Motor neuron (in vitro differentiated cells): ENCODE measurements around the gene RBM48. TPM values are rescaled to one million over a fixed set of nuclear protein-coding genes. Genes with fewer than 3 reads are reported as not detected.
A peak's percentile ranks its signal among the peaks of the same experiment; 100 is the strongest.

Experiments used
- ATAC-seq, 8 experiments: fragments of 200-7000 bp; cut with Tn5 transposase; replicated peaks in 6 of 8; 2 replicates each; pipeline ENCODE4 v1.8.0; 2021; ENCODE audit warnings: mild to moderate bottlenecking in 8 of 8, moderate library complexity in 8 of 8
- H3K27ac ChIP-seq, 2 donors: fragments of 250-450 bp; sonication (Bioruptor Pico); 2 replicates each; pipeline ENCODE4 v1.9.0; 2021; ENCODE audit warnings: antibody characterized with exemption in 2 of 2, mild to moderate bottlenecking in 2 of 2, moderate library complexity in 1 of 2
- H3K4me1 ChIP-seq, 2 donors: fragments of 250-450 bp; sonication (Bioruptor Pico); replicated peaks in 1 of 2; 2 replicates each; pipeline ENCODE4 v1.6.1; 2021; ENCODE audit warnings: antibody characterized with exemption in 2 of 2, mild to moderate bottlenecking in 2 of 2, moderate library complexity in 1 of 2
- H3K4me3 ChIP-seq, 5 donors: fragments of 250-450 bp; sonication (Bioruptor Pico); 2 replicates each; pipeline ENCODE4 v1.9.0; 2021; ENCODE audit warnings: antibody characterized with exemption in 5 of 5, mild to moderate bottlenecking in 5 of 5, moderate library complexity in 4 of 5
- WGBS, 10 experiments: fragments of 450-650 bp; shearing (Covaris generic); methylation state at CpG; one replicate each; pipeline ENCODE4 v1.0.0; 2022; 5-methylcytosine and 5-hydroxymethylcytosine counted together
- in situ Hi-C, 9 experiments: fragments of 400-800 bp; cut with MboI; loops; one replicate each; pipeline ENCODE4 v1.15.0; 2021; ENCODE audit warnings: low sequenced_read_pairs in 9 of 9, low pct_unique_long_range_greater_than_20kb in 2 of 9; ENCODE audit not compliant: unreplicated experiment in 9 of 9
- total RNA-seq, 8 experiments: library from RNA; unstranded; fragments of 300-600 nt; gene quantifications; 2 replicates each; pipeline versions ENCODE4 v1.2.3 to v1.2.4, GENCODE V29; 2022

The RBM48 gene
- total RNA-seq, 8 experiments from 2014 or later: 11.4 to 18.3 (median 15.2) TPM

- Histone ChIP-seq H3K4me1 (no peaks in the 10 kb centered on the region), H3K4me3 (no peak overlapping the region), H3K27ac (no peak overlapping the region)
- 83 to 95% (median 86%) methylated on average over 1 to 2 of the region's 2 CpGs; no CpG with 5 or more reads in 7 of the 10 experiments for WGBS, 10 experiments
- ATAC-seq: no peak
- in situ Hi-C loops: no loop called here
Measured at GRCh38 chr7:92557249-92557648, 28.7 kb downstream of the RBM48 start.

- WGBS, 10 experiments: 60 to 100% (median 89%) methylated on average over 1 to 6 of the region's 7 CpGs; no CpG with 5 or more reads in 1 of the 10 experiments
- Histone ChIP-seq H3K4me3 (no peak overlapping the region), H3K27ac (no peak overlapping the region), H3K4me1 (no peaks in the 10 kb centered on the region)
- peak in 1 of 8 experiments; percentile 25 for ATAC-seq
- in situ Hi-C loops: no loop called here
Measured at GRCh38 chr7:92557808-92558362, 29.3 kb downstream of the RBM48 start.

- ATAC-seq: no peak
- in situ Hi-C loops: no loop called here
- H3K4me3 ChIP-seq: no peak overlapping the region
- no peak overlapping the region for H3K27ac ChIP-seq
- H3K4me1 ChIP-seq: no peaks in the 10 kb centered on the region
Measured at GRCh38 chr7:92560602-92561001, 32.0 kb downstream of the RBM48 start.

DNA sequence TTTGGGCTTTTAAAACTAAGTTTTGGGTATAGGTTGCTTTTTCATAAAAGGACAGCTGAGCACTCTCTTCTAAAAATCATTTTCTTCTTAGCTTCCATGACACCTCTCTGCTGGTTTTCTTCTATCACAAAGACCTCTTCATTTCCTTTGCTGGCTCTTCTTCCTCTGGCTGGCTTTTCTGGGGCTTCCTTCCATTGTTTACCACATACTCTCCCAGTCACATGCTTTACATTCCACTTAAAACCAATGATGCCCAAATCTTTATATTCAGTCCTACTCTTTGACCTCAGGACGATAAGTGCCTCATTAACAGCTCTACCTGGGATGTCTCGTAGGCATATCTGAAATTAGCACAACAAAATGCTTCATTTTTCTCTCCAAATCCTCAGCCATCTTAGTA is 34.8 kb downstream of the RBM48 start:
- ATAC-seq: no peak
- H3K4me3 ChIP-seq: no peak overlapping the region
- in situ Hi-C loops: no loop called here
- WGBS, 10 experiments: 75 to 100% (median 94%) methylated on average over 1 to 2 of the region's 2 CpGs; no CpG with 5 or more reads in 2 of the 10 experiments
- no peaks in the 10 kb centered on the region for H3K4me1 ChIP-seq
- H3K27ac ChIP-seq: no peak overlapping the region

DNA sequence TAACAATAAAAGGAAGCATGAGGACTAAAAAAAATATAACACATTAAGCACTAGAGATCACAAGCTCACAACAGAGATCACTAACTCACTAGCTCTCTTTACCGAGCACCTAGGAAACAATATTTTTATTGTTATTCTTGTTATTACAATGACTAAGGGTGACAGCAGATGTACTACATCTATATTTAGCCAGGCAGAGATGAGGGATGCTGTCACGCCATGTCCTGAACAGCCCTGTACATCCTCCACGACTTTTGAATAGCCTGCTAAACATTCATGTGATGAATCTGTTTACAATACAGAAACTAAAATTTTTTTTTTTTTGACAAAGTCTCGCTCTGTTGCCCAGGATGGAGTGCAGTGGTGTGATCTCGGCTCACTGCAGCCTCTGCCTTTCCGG is 38.9 kb downstream of the RBM48 start:
- in situ Hi-C loops: no loop called here
- 0 to 100% (median 88%) methylated on average over 1 to 6 of the region's 6 CpGs; no CpG with 5 or more reads in 1 of the 10 experiments for WGBS, 10 experiments
- H3K4me3 ChIP-seq: no peak overlapping the region
- ATAC-seq: no peak
- no peak overlapping the region for H3K27ac ChIP-seq
- H3K4me1 ChIP-seq: no peaks in the 10 kb centered on the region

DNA sequence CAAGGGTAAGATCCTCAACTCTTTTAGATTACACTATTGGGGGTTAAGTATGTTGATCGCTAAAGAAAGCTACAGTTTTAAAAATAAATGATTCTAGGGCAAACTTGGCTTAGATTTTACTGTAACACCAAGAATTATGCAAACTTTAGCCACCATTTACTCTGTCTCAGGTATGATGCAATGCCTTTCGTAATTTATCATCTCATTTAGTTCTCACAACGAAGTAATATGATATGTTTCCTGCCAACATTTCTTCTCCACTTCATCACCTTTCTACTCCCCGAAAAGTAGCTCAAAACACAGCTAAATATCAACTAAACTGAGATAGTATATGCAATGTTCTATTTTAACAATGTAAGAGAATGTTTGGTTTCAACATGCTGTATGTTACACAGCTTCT is 40.5 kb downstream of the RBM48 start:
- WGBS, 10 experiments: 90 to 100% (median 96%) methylated on average over 1 to 4 of the region's 4 CpGs
- in situ Hi-C loops: no loop called here
- ATAC-seq: no peak
- Histone ChIP-seq H3K27ac (no peak overlapping the region), H3K4me1 (no peaks in the 10 kb centered on the region), H3K4me3 (no peak overlapping the region)

- Histone ChIP-seq H3K4me3 (no peak overlapping the region), H3K27ac (no peak overlapping the region), H3K4me1 (no peaks in the 10 kb centered on the region)
- 79 to 100% (median 90%) methylated on average over 1 to 3 of the region's 3 CpGs; no CpG with 5 or more reads in 1 of the 10 experiments for WGBS, 10 experiments
- no peak for ATAC-seq
- in situ Hi-C loops: no loop called here
Measured at GRCh38 chr7:92576296-92576695, 47.7 kb downstream of the RBM48 start.

DNA sequence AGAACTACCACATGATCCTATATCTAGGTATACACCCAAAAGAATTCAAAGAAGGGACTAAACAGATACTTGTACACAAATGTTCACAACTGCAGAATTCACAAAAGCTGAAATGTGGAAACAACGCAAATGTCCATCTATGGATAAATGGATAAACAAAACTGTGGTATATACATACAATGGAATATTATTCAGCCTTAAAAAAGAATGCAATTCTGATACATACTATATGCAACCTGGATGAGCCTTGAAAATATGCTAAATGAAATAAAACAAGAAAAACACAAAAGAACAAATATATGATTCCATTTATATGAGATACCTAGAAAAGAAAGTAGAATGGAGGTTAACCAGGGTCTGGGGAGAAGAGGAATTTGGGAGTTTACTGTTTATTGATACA is 54.4 kb downstream of the RBM48 start:
- Histone ChIP-seq H3K4me3 (no peak overlapping the region), H3K27ac (no peak overlapping the region), H3K4me1 (peaks cover 0 to 6% of the 10 kb centered on the region in 2 donors)
- ATAC-seq: no peak
- in situ Hi-C loops: no loop called here
- WGBS, 10 experiments: 93 to 100% (median 100%) methylated on average over 1 of the region's 1 CpG; no CpG with 5 or more reads in 2 of the 10 experiments

DNA sequence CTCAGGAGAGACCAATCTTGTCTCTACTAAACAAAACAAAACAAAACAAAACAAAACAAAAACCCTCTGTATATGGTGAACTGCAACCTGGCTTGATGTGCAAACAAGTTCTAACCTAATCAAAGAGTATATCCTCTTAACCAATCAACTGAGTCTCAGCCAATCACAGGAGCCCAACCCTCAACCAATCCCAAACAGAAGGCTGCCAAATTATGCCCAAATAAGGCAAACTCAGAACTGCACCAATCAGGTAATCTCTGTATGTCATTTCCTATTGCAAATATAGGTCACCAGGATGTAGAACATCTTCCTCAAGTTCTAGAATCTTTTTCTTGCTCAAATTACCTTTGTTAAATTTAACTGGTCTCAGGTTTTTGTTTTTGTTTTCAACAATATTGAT is 56.4 kb downstream of the RBM48 start:
- in situ Hi-C loops: no loop called here
- no peak for ATAC-seq
- no peak overlapping the region for H3K4me3 ChIP-seq
- H3K27ac ChIP-seq: no peak overlapping the region
- H3K4me1 ChIP-seq: peaks cover 6 to 15% of the 10 kb centered on the region in 2 donors

DNA sequence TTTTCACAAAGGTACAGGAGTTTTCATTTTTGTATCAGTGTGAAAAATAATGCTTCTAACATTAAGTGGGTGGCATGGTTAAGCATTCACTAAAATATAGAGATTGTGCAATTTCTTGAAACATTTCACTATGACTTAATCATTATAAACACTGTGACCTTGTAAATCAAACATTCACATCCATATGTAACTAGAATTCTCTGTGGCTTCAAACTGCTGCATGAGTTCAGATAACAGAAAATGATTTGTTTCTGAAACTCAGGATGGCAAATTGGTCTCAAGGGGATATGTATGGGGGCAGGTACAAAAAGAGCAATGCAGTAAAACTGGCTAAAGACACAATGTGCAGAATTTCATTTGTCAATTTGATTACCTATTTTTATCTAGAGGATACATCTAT is 57.8 kb downstream of the RBM48 start:
- in situ Hi-C loops: no loop called here
- ATAC-seq: no peak
- peaks cover 6 to 15% of the 10 kb centered on the region in 2 donors for H3K4me1 ChIP-seq
- no peak overlapping the region for H3K4me3 ChIP-seq
- H3K27ac ChIP-seq: no peak overlapping the region

DNA sequence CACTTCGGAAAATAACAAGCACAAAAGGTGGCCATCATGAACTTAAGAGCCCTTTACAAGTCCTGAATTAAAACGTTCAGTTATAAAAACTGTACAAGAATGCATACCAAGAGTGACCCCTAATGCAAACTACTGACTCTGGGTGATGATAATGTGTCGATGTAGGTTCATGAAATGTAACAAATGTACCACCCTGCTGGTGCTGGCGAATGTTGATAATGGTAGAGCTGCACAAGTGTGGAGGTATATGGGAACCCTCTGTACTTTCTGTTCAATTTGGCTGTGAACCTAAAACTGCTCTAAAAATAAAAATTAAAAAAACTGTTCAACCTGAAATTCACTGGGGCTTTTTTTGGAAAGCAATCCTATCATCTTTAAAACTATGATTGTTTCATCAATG is 58.2 kb downstream of the RBM48 start:
- H3K27ac ChIP-seq: no peak overlapping the region
- peaks cover 6 to 15% of the 10 kb centered on the region in 2 donors for H3K4me1 ChIP-seq
- no peak for ATAC-seq
- in situ Hi-C loops: no loop called here
- 40 to 94% (median 87%) methylated on average over 1 to 4 of the region's 4 CpGs; no CpG with 5 or more reads in 1 of the 10 experiments for WGBS, 10 experiments
- no peak overlapping the region for H3K4me3 ChIP-seq

Other genes starting within 250 kb of the RBM48 start
- 10 to 100 TPM; 20.5 to 44.2 (median 32.8) TPM for gene GATAD1, start 81.3 kb upstream of the RBM48 start, total RNA-seq
- 1 to 10 TPM in 7 of 8 experiments, under 1 TPM in 1; 0.92 to 3.8 (median 2.1) TPM for gene ERVW-1, start 50.8 kb upstream of the RBM48 start, total RNA-seq
- 10 to 100 TPM; 19.2 to 51.9 (median 25.9) TPM for gene PEX1, start 275 bp upstream of the RBM48 start, total RNA-seq
- gene FAM133B, start 61.6 kb downstream of the RBM48 start, total RNA-seq: 10 to 100 TPM; 19.6 to 45.1 (median 30.4) TPM